GM18907 (cell line): ENCODE results near the gene LIMK1.
"Not testable (repeated sequence)": the region's sequence is repeated elsewhere in the genome, so short reads cannot be mapped to it uniquely, and the experiment has no call there.

Experiments
- ATAC-seq: cut with Tn5 transposase; IDR thresholded peaks from one replicate; pipeline ENCODE4 v1.9.1; 2021; ENCODE audit warnings: mild to moderate bottlenecking, moderate library complexity; ENCODE audit not compliant: unreplicated experiment

The LIMK1 gene

GRCh38 chr7:74083117-74083876 lies at the start of gene LIMK1:
TSS of gene LIMK1 (plus strand) at chr7:74083804. CDS start at chr7:74083991, 187 bp downstream.
- peak; percentile 65 for ATAC-seq

- ATAC-seq: no peak
Measured at GRCh38 chr7:74037609-74038008, 46.0 kb upstream of the LIMK1 start.

GRCh38 chr7:74038194-74038961 lies 45.2 kb upstream of the LIMK1 start:
- no peak for ATAC-seq

GRCh38 chr7:74039337-74039736 lies 44.3 kb upstream of the LIMK1 start:
- ATAC-seq: no peak

- ATAC-seq: no peak
Measured at GRCh38 chr7:74040101-74040790, 43.4 kb upstream of the LIMK1 start.

GRCh38 chr7:74040791-74041520 lies 42.6 kb upstream of the LIMK1 start:
- no peak for ATAC-seq

DNA sequence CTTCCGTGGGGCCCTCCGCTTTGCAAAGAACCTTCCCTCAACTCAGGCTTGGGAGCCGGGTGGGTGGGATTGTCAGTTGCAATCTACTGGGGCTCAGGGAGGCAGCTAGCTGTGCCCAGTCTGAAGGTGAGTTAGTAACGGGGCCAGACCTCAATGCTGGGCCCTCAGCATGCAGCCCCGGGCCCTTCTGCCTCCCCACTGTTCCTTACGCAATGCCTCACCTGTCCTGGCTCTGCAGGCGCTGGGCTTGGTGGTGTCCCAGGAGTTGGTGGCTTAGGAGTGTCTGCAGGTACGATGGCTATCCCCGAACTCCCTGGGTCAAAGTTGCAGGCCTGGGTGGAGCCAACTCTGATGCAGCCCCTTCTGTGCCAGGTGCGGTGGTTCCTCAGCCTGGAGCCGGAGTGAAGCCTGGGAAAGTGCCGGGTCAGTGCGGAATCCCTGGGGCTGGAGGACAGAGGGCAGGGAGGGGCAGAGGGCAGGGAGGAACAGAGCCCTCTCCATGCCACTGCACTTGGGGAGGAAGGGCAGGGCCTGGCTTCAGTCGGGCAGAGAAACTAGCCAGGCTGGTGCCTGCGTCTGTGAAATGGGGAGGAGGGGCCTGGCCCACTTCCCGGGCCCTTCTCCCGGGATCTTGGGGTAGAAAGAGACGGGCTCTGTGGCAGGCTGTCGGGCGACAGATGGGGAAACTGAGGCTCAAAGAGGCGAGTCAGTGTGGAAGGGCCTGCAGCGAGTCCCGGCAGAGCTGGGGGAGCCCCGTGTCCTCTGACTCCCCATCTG lies 40.7 kb upstream of the LIMK1 start:
- ATAC-seq: no peak

DNA sequence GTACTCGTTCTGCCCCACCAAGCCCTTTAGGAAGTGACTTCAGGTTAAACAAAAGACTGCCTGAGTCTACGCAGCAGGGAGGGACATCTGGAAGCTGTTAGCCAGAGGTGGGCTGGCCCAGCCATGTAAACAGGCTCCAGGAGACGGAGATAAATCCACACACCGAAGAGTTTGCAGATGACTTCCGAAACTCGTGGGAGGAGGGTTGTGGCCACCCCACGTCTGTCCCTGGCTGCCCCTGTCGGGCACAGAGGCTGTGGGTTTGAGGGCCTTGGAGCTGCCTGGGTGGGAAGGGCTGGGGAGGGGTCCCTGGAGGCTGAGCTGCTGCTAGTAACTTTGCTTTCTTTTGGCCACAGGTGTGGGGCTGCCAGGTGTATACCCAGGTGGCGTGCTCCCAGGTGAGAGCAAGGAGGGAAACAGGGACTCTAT lies 40.1 kb upstream of the LIMK1 start:
- ATAC-seq: no peak

DNA sequence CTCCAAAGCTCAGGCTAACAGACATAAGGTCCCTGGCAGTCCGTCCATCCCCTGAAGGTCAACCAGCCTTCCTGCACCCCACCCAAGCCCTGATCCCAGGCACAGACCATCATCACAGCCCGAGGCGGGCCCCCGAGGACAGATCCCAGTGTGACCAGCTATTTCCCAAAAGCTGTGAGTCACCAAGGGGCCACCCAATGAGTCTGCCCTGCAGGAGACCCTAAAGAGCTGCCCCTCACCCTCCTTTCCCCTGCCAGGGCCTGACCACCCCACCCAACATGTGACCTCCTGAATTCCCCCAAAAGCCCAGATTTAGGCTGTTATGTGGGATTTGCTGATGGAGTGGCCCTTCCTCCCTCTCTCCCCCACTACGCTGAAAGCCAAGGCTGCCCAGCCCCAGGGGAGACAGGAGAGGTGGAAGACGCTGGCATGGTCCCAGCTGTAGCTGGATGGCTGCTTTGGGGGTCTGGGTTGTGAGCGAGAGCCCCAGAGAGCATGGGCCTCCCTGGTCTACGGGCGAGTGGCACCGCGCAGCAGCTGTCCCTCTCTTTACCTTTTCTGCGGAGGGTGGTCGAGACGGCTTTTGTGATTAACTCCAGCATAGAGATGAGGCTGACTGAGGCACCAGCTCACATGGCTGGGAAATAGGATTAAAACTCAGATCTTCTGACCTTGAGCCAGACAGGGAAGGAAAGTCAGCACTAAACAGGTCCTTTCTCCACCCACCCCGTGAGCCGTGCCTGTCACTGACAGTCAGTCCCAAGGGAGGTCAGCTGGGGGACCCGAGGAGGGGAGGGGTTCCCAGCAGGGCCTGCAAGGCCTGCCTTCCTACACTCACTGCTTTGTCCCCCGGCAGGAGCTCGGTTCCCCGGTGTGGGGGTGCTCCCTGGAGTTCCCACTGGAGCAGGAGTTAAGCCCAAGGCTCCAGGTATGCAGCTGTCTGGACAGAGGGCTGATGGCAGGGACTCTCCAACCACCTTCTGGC lies 38.9 kb upstream of the LIMK1 start:
- ATAC-seq: no peak

DNA sequence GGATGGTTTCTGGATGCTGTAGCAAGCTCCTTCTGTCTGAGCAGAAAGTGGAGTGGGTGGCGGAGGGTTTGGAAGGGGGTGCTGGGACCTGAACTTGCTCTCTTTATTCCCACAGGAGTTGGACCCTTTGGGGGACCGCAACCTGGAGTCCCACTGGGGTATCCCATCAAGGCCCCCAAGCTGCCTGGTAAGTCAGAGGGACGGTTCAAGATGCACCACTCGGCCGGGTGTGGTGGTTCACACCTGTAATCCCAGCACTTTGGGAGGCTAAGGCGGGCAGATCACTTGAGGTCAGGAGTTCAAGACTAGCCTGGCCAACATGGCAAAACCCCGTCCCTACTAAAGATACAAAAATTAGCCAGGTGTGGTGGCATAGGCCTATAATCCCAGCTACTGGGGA lies 37.0 kb upstream of the LIMK1 start:
- not testable (repeated sequence) for ATAC-seq

GRCh38 chr7:74047804-74048380 lies 35.7 kb upstream of the LIMK1 start:
- no peak for ATAC-seq

GRCh38 chr7:74048999-74049599 lies 34.5 kb upstream of the LIMK1 start:
- ATAC-seq: no peak

DNA sequence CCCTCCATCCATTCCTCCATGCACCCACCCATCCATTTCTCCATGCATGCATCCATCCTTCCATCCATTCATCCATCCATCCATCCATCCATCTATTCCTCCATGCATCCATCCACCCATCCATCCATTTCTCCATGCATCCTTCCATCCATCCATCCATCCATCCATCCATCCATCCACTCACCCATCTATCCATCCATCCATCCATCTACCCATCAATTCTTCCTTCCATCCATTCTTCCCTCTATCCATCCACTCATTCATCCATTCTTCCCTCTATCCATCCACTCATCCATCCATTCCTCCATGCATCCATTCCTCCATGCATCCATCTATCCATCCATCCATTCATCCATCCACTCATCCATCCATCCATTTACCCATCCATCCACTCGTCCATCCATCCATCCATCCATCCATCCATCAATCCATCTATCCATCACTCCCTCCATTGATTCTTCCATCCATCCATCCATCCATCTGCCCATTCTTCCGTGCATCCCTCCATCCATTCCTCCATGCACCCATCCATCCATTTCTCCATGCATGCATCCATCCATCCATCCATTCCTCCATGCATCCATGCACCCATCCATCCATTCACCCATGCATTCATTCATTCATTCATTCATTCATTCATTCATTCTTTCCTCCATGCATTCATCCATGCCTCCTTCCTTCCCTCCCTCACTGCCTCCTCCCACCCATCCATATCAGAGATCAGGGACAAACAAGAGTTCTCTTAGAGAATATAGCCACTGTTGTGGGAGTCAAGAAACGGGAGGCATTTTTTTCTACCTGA lies 33.4 kb upstream of the LIMK1 start:
- ATAC-seq: no peak

DNA sequence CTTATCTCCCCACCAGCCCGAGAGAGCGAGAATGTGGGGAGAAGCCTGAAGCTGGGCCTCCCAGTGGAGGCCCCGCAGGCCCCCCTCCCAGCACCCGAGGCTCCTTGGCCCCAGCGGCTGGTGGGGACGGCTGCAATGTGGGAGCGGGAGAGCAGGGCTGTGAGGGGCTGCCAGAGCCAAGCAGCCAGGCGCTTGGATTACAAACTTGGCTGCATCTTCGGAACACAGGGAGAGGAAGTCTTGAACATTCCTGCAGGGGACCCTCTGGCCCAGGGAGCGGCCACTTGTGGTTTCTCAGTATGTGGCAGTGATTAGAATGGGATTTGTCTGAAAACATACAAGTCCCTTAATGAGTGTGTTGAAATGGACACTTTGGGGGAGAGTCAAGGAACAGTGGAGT lies 32.4 kb upstream of the LIMK1 start:
- no peak for ATAC-seq

- no peak for ATAC-seq
Measured at GRCh38 chr7:74051629-74052410, 31.8 kb upstream of the LIMK1 start.

DNA sequence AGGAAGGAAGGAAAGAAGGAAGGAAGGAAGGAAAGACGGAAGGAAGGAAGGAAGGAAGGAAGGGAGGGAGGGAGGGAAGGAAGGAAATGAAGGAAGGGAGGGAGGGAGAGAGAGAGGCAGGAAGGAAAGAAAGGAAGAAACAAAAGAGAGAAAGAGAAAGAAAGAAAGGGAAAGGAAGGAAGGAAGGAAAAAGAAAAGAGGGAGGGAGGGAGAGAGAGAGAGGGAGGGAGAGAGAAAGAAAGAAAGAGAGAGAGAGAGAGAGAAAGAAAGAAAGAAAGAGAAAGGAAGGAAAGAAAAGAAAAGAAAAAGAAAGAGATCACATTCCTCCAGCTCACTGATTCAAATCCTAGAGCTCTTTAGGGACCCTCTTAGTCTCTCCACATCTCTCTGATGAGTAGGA lies 31.0 kb upstream of the LIMK1 start:
- ATAC-seq: no peak
